Tibial artery (tissue), 4 donors: ENCODE data around the gene LSMEM2.

Experiments
- DNase-seq, 2 donors: peaks; one replicate each; pipeline ENCODE4 v3.0.0-alpha.2; 2019
- H3K27ac ChIP-seq, 2 donors: fragments of 200-600 bp; sonication (generic) in 1 of 2; 1 replicate in 1 of 2; 2 replicates in 1 of 2; pipeline ENCODE4 v1.5.1; 2018 to 2019; ENCODE audit warnings: mild to moderate bottlenecking in 1 of 2
- H3K27me3 ChIP-seq, 2 donors: fragments of 200-600 bp; sonication (generic) in 1 of 2; one replicate each; pipeline versions ENCODE4 v1.5.1 to v1.6.0; 2016 to 2019
- H3K36me3 ChIP-seq, 3 donors: fragments of 200-600 bp; sonication (generic) in 2 of 3; one replicate each; pipeline ENCODE4 v1.5.1; 2016 to 2019; ENCODE audit warnings: mild to moderate bottlenecking in 2 of 3
- H3K4me1 ChIP-seq, 4 donors: fragments of 200-600 bp; sonication (generic) in 2 of 4; 1 replicate in 3 of 4; 2 replicates in 1 of 4; pipeline ENCODE4 v1.5.1; 2016 to 2019
- H3K4me3 ChIP-seq, 2 donors: fragments of 200-600 bp; sonication (generic) in 1 of 2; 1 replicate in 1 of 2; 2 replicates in 1 of 2; pipeline ENCODE4 v1.5.1; 2018 to 2019; ENCODE audit warnings: mild to moderate bottlenecking in 2 of 2
- H3K9me3 ChIP-seq, 3 donors: fragments of 200-600 bp; sonication (generic) in 1 of 3; one replicate each; pipeline ENCODE4 v1.5.1; 2016 to 2019
- intact Hi-C: fragments of 100-400 bp; cut with DNase I; formaldehyde crosslinking; loops from one replicate; pipeline ENCODE4 v1.15.0; 2023; ENCODE audit warnings: low total_unique reads
- TF ChIP-seq, protein P1 (sequence below), 2 experiments: fragments of 200-600 bp in 1 of 2; fragments of 450-650 bp in 1 of 2; IDR thresholded peaks; one replicate each; pipeline ENCODE4 v1.5.1; 2017 to 2019; ENCODE audit warnings: antibody characterized with exemption in 2 of 2, mild to moderate bottlenecking in 1 of 2, moderate library complexity in 1 of 2

The LSMEM2 gene

DNA sequence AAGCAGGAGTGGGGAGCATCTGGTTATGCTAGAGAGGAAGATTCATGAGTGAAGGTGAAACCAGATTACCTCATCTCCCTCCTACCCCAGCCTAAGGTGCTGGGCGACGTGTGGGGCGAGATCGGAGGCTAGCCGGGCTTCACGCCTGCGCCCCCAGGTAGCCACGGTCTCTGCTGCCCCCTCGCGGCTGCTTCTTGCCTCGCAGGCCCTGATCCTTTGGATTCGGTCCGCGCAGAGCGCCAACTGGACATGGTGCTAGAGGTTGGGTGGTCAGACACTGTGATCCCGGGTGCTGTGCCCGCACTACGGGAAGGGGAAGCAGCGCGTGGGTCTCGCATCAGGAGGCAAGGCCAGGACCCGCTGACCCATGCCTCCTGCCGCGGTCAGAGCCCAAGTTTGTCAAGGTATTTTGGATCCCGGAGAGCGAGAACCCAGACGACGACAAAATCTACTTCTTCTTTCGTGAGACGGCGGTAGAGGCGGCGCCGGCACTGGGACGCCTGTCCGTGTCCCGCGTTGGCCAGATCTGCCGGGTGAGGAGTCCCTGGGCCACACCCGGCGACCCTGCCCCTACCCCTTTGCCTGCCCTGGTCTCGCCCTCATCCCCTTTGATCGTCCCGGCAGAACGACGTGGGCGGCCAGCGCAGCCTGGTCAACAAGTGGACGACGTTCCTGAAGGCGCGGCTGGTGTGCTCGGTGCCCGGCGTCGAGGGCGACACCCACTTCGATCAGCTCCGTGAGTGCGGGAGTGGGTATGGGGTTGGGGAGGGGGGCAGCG, 5.8 kb upstream of the LSMEM2 start:
- intact Hi-C loops: loop anchor here (2.0 to 10.0 kb wide), 2 partner anchors 80 to 148 kb away; no protein-coding TSS in a partner anchor
- Histone ChIP-seq H3K27ac (no peak overlapping the region), H3K4me3 (peak overlapping the region; percentile 22 to 44), H3K9me3 (no peaks in the 10 kb centered on the region), H3K36me3 (peaks cover 0 to 17% (median 0%) of the 10 kb centered on the region in 3 donors), H3K27me3 (no peaks in the 10 kb centered on the region), H3K4me1 (peaks cover 0 to 53% (median 33%) of the 10 kb centered on the region in 4 donors)
- TF ChIP-seq, protein P1, sequence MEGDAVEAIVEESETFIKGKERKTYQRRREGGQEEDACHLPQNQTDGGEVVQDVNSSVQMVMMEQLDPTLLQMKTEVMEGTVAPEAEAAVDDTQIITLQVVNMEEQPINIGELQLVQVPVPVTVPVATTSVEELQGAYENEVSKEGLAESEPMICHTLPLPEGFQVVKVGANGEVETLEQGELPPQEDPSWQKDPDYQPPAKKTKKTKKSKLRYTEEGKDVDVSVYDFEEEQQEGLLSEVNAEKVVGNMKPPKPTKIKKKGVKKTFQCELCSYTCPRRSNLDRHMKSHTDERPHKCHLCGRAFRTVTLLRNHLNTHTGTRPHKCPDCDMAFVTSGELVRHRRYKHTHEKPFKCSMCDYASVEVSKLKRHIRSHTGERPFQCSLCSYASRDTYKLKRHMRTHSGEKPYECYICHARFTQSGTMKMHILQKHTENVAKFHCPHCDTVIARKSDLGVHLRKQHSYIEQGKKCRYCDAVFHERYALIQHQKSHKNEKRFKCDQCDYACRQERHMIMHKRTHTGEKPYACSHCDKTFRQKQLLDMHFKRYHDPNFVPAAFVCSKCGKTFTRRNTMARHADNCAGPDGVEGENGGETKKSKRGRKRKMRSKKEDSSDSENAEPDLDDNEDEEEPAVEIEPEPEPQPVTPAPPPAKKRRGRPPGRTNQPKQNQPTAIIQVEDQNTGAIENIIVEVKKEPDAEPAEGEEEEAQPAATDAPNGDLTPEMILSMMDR (IDR thresholded peaks at IDR 0.05): peak; percentile 98 to 99
- DNase-seq: peak; percentile 81 to 91

DNA sequence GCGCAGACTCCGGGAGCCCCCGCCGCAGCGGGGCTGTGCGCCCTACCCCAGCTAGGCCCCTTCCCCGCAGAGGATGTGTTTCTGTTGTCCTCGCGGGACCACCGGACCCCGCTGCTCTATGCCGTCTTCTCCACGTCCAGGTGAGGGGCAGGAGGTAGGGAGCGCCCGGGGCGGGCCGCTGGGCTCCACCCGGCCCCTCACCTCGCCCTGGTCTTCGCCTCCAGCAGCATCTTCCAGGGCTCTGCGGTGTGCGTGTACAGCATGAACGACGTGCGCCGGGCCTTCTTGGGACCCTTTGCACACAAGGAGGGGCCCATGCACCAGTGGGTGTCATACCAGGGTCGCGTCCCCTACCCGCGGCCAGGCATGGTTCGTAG, 5.2 kb upstream of the LSMEM2 start:
- no peak for DNase-seq
- Histone ChIP-seq H3K27me3 (no peaks in the 10 kb centered on the region), H3K4me1 (peaks cover 0 to 53% (median 30%) of the 10 kb centered on the region in 4 donors), H3K4me3 (no peak overlapping the region), H3K36me3 (peaks cover 0 to 17% (median 0%) of the 10 kb centered on the region in 3 donors), H3K9me3 (no peaks in the 10 kb centered on the region), H3K27ac (no peak overlapping the region)
- intact Hi-C loops: loop anchor here (2.0 to 10.0 kb wide), 2 partner anchors 81 to 149 kb away; no protein-coding TSS in a partner anchor
- TF ChIP-seq, protein P1 (IDR thresholded peaks at IDR 0.05): no peak

DNA sequence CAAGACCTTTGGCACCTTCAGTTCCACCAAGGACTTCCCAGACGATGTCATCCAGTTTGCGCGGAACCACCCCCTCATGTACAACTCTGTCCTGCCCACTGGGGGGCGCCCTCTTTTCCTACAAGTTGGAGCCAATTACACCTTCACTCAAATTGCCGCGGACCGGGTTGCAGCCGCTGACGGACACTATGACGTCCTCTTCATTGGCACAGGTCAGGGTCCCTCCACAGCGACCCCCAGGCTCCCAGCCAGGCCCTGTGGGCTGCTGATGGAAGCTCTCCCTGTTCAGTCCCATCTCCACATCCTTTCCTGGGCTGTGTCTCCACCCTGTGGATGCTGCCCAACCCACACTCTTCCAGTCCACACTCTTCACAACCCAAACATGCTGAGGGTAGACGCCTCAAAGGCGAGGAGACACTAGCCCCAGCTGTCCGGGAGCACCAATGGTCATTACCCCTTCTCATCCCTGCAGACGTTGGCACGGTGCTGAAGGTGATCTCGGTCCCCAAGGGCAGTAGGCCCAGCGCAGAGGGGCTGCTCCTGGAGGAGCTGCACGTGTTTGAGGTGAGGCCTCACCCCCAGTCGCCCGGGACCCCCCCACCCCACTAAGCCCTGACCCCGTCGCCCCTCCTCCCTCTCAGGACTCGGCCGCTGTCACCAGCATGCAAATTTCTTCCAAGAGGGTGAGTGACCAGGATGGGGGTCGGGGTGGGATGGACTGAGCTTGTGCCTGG, 4.3 kb upstream of the LSMEM2 start:
- peaks cover 0 to 17% (median 0%) of the 10 kb centered on the region in 3 donors for H3K36me3 ChIP-seq
- TF ChIP-seq, protein P1 (IDR thresholded peaks at IDR 0.05): peak; percentile 45 to 47
- no peaks in the 10 kb centered on the region for H3K27me3 ChIP-seq
- no peaks in the 10 kb centered on the region for H3K9me3 ChIP-seq
- H3K4me3 ChIP-seq: no peak overlapping the region
- intact Hi-C loops: loop anchor here (5.0 to 10.0 kb wide), 2 partner anchors 32 to 150 kb away; no protein-coding TSS in a partner anchor
- peaks cover 0 to 51% (median 30%) of the 10 kb centered on the region in 4 donors for H3K4me1 ChIP-seq
- DNase-seq: peak in 1 of 2 donors; percentile 63
- no peak overlapping the region for H3K27ac ChIP-seq

DNA sequence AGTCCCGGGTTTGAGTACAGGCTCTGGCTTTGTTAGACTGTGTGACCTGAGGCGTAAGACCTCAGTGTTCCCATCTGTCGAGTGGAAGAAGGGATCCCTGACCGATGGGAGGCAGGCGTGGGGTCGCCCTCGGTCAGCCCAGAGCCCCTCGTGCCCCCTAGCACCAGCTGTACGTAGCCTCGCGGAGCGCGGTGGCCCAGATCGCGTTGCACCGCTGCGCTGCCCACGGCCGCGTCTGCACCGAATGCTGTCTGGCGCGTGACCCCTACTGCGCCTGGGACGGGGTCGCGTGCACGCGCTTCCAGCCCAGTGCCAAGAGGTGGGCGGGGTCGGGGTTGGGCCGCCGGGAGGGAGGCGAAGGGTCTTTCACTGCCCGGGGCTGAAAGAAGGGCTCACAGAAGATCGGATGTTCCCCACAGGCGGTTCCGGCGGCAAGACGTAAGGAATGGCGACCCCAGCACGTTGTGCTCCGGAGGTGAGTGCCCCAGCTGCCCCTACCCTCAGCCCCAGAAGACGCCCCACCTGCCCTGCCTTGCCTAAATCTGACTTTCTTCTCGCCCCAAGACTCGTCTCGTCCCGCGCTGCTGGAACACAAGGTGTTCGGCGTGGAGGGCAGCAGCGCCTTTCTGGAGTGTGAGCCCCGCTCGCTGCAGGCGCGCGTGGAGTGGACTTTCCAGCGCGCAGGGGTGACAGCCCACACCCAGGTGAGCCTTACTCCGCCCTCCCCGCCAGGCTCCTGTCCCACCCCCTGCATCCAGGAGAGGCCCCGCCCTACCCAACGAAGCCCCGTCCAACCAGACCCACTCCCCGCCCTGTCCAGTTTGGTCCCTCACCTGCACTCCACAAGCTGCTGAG, 3.5 kb upstream of the LSMEM2 start:
- Histone ChIP-seq H3K27ac (no peak overlapping the region), H3K27me3 (no peaks in the 10 kb centered on the region), H3K4me1 (peaks cover 0 to 43% (median 23%) of the 10 kb centered on the region in 4 donors), H3K4me3 (no peak overlapping the region), H3K36me3 (peaks cover 0 to 17% (median 0%) of the 10 kb centered on the region in 3 donors), H3K9me3 (no peaks in the 10 kb centered on the region)
- intact Hi-C loops: loop anchor here (5.0 to 10.0 kb wide), 2 partner anchors 33 to 151 kb away; no protein-coding TSS in a partner anchor
- TF ChIP-seq, protein P1 (IDR thresholded peaks at IDR 0.05): no peak
- no peak for DNase-seq
